Right cardiac atrium (tissue), 5 donors: Measurements from ENCODE around the gene ABCC6. TPM values are rescaled to one million over a fixed set of nuclear protein-coding genes. Genes with fewer than 3 reads are reported as not detected.

Experiments
- ATAC-seq, 2 donors: fragments of 200-7000 bp; cut with Tn5 transposase; one replicate each; pipeline versions ENCODE4 v1.8.0 to v1.9.1; 2020; ENCODE audit warnings: moderate library complexity in 2 of 2, mild to moderate bottlenecking in 1 of 2
- DNase-seq, 3 donors: peaks; one replicate each; pipeline ENCODE4 v3.0.0-alpha.2; 2020
- H3K27ac ChIP-seq: one replicate; pipeline ENCODE4 v1.5.1; 2013; ENCODE audit warnings: mild to moderate bottlenecking, low read length, control low read depth, moderate library complexity
- H3K27me3 ChIP-seq: one replicate; pipeline ENCODE4 v1.6.1; 2013; ENCODE audit not compliant: control insufficient read depth, insufficient read depth
- H3K4me1 ChIP-seq: one replicate; pipeline ENCODE4 v1.6.1; 2013; ENCODE audit warnings: low read length; ENCODE audit not compliant: control insufficient read depth, insufficient read depth
- H3K4me3 ChIP-seq: one replicate; pipeline ENCODE4 v1.5.1; 2013; ENCODE audit warnings: low read length, control low read depth
- H3K9me3 ChIP-seq: one replicate; pipeline ENCODE4 v1.6.1; 2013; ENCODE audit warnings: low read length; ENCODE audit not compliant: control insufficient read depth
- WGBS: extraction: QIAGEN DNeasy Blood & Tissue Kit; methylation state at CpG from one replicate; pipeline ENCODE4 v1.1.7; 2013; 5-methylcytosine and 5-hydroxymethylcytosine counted together
- intact Hi-C, 4 donors: fragments of 100-400 bp; cut with DNase I; formaldehyde crosslinking; loops; one replicate each; pipeline versions ENCODE4 v1.11.0 to v1.14.0; 2022 to 2023
- polyA plus RNA-seq: library from polyadenylated mRNA; stranded (reverse); fragments of 200-250 nt; gene quantifications from one replicate; pipeline ENCODE4 v1.2.3, GENCODE V29; 2013
- total RNA-seq, 4 donors: library from RNA; stranded (reverse); fragmentation: NEBNext Ultra II Directional; extraction: Animal tissue kit (Norgen Biotek cat#: 25700); gene quantifications; one replicate each; pipeline ENCODE4 v1.2.1, GENCODE V29; 2021
- donor health status: healthy with polysubstance abuse.
- donor health status: DM: no; HTN: yes; CAD: no.
- donor health status: DM: no; HTN: no; CAD: no.
- donor health status: DM: no; HTN: yes; CAD: no; lungs with severe emphysema.
- donor health status: DM: yes; HTN: yes; CAD: no.

Gene ABCC6
- total and polyA plus RNA-seq, 5 donors, result 2.9 to 7.7 (median 5.4) TPM

DNA sequence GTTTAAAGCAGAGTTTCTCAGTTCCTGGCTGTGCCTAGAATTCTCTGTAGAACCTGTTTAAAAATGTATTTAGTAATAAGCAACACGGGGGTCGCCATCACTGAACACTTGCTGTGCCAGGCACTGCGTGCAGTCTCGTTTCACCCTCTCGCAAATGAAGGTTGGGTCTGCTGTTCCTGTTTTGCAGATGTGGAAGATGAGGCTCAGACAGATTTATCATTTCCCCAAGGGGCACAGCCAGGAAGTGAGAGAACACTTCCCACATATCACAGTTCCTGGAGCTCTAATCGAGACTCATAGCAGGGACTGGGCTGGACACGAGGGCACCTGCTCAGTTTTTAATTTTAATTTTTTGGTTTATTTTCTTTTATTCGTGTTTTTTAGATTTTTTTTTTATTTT is 122.7 kb downstream of the ABCC6 start:
- no peaks in the 10 kb centered on the region for H3K9me3 ChIP-seq
- no peaks in the 10 kb centered on the region for H3K27me3 ChIP-seq
- DNase-seq (no peak), ATAC-seq (no peak)
- intact Hi-C loops, result no loop called here
- H3K4me1 ChIP-seq, result no peaks in the 10 kb centered on the region
- H3K27ac ChIP-seq, result no peak overlapping the region
- WGBS, result 58% methylated on average over 8 of the region's 8 CpGs
- H3K4me3 ChIP-seq, result no peak overlapping the region

DNA sequence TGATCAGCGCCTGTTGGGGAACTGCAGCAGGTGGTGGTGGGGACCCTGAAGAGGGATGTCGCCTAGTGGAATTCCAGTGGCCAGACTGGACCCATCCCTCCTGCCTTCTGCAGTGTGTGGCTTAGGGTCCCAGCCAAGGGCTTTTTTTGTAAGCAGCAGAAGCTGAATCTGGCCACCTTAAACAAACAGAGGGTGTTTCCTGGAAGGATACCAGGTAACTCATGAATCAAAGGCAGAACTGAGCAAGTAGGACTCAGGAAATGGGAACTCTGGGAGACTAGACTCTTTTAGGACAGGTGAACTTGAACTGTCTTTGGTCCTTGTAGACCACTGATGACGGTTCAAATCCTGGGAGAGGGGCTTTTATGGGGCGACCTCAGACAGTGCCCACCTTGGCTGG is 124.0 kb downstream of the ABCC6 start:
- H3K27ac ChIP-seq, result no peak overlapping the region
- intact Hi-C loops, result no loop called here
- DNase-seq (no peak), ATAC-seq (no peak)
- no peaks in the 10 kb centered on the region for H3K9me3 ChIP-seq
- 97% methylated on average over 4 of the region's 4 CpGs for WGBS
- no peaks in the 10 kb centered on the region for H3K4me1 ChIP-seq
- H3K27me3 ChIP-seq, result no peaks in the 10 kb centered on the region
- H3K4me3 ChIP-seq, result no peak overlapping the region

Other genes starting within 250 kb of the ABCC6 start
- gene NOMO3, start 9.0 kb upstream of the ABCC6 start, total RNA-seq, result 100 to 1,000 TPM in 1 of 4 donors, 10 to 100 TPM in 3; 28.9 to 129 (median 48.3) TPM
- gene NOMO3, start 9.0 kb upstream of the ABCC6 start, polyA plus RNA-seq, result 21.9 TPM
- gene NPIPA7, start 155.6 kb upstream of the ABCC6 start, total RNA-seq, result 1 to 10 TPM; 2.2 to 5.1 (median 3.2) TPM
- gene NPIPA7, start 155.6 kb upstream of the ABCC6 start, polyA plus RNA-seq, result 7.4 TPM